HG03196 (cell line): Measurements from ENCODE around the gene MLF2.
"Not testable (repeated sequence)": the region's sequence is repeated elsewhere in the genome, so short reads cannot be mapped to it uniquely, and the experiment has no call there.

ENCODE experiments used
- ATAC-seq: cut with Tn5 transposase; IDR thresholded peaks from one replicate; pipeline ENCODE4 v1.9.1; 2021; ENCODE audit not compliant: unreplicated experiment

The MLF2 gene

DNA sequence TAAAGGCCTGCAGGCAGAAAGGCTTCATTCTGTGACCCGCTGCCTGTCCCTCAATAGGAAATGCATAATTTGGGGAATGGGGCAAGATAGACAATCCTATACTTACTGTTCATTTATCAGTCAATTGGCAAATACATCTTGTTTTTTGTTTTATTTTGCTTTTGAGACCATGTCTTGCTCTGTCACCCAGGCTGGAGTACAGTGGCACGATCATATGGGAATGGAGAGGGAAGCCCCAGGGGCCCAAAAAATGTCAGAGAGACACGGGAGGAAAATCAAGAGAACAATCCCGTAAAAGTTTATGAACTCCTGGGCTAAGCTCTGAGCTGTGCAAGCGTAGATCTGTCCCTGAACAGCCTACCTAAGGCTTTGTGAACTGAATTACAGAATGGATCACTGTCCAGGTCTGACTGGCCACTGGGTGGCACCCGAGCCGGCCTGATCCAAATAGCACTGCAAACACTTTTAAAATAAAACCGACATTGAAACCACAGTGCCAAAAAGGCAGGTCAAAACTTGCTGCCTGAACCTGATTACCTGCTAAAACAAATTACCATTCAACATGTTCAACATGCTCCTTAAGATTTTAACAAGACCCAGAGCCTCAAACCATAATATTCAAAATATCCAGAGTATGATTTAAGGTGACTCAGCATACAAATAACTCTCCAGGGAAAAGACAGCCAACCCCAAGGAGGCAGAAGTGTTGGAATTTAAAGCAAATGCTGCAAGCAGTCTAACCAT is 17.3 kb downstream of the MLF2 start:
- no peak for ATAC-seq

- no peak for ATAC-seq
Measured at GRCh38 chr12:6734506-6735387, 18.2 kb downstream of the MLF2 start.

DNA sequence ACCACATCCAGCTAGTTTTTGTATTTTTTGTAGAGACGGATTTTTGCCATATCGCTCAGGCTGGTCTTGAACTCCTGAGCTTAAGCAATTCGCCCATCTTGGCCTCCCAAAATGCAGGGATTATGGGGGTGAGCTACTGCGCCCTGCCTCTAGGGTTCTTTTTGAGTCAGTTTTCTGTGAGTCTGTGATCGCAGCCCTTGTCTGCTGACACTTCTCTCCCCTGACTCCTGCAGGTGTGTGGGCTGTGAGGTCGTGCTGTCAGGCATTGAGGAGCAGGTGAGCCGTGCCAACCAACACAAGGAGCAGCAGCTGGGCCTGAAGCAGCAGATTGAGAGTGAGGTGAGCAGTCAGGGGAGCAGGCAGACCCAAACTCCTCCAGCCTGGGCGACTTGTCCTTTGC is 22.8 kb downstream of the MLF2 start:
- no peak for ATAC-seq

DNA sequence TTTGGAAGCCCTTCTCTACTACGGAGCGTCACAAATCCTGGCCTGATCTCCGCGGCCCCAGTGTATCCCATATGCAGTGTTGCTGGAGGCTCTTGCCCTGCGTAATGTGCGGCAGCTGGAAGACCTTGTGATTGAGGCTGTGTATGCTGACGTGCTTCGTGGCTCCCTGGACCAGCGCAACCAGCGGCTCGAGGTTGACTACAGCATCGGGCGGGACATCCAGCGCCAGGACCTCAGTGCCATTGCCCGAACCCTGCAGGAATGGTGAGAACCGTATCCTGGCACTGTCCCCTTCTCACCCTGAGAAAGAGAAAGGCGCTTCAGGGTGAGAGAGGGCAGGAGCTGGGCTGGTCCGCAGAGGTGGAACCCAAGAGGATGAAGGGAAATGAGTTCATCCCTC is 23.8 kb downstream of the MLF2 start:
- no peak for ATAC-seq

DNA sequence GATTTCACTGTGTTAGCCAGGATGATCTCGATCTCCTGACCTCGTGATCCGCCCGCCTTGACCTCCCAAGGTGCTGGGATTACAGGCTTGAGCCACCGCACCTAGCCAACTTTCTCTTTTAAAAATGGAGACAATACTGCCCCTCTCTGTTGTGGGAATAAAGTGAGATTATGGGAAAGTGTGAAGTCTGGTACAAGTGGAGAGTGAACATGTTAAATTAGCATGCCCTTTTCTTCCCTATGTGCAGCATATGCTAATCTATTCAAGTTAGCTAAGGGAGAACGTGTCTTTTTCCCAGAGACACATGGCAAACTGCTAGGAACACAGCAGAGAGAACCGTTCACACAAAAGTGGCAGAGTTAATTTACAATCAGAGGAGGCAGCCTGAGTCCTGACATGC is 27.6 kb downstream of the MLF2 start:
- no peak for ATAC-seq

DNA sequence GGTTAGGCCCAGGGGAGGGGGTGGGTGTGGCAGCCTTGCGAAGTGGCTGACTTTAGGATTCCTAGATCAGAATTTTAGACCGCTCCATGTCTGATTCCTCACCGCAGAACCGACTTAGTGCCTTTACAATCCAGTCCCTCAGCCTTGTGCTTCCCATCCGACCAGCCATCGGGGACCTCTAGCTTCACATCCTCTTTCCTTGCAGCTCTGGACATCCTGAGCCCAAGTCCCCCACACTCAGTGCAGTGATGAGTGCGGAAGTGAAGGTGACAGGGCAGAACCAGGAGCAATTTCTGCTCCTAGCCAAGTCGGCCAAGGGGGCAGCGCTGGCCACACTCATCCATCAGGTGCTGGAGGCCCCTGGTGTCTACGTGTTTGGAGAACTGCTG is 28.5 kb downstream of the MLF2 start:
- no peak for ATAC-seq

- ATAC-seq = peak; percentile 93
Measured at GRCh38 chr12:6723607-6724408, 29.1 kb downstream of the MLF2 start, which contains the start of gene COPS7A. Gene COPS7A, plus strand, starts transcription at chr12:6724046. Its CDS starts 611 bp downstream, at chr12:6724657.

GRCh38 chr12:6722863-6723262 is 30.1 kb downstream of the MLF2 start:
- ATAC-seq = no peak

DNA sequence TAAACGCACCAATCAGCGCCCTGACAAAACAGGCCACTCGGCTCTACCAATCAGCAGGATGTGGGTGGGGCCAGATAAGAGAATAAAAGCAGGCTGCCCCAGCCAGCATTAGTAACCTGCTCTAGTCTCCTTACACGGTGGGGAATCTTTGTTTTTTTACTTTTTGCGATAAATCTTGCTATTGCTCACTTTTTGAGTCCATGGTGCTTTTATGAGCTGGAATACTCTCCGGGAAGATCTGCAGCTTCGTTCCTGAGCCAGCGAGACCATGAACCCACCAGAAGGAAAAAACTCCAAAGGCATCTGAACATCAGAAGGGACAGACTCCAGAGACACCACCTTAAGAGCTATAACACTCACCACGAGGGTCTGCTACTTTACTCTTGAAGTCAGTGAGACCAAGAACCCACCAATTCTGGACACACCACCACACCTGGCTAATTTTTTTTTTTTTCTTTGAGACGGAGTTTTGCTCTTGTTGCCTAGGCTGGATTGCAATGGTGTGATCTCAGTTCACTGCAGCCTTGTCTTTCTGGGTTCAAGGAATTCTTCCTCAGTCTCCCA is 36.0 kb downstream of the MLF2 start:
- no peak for ATAC-seq

DNA sequence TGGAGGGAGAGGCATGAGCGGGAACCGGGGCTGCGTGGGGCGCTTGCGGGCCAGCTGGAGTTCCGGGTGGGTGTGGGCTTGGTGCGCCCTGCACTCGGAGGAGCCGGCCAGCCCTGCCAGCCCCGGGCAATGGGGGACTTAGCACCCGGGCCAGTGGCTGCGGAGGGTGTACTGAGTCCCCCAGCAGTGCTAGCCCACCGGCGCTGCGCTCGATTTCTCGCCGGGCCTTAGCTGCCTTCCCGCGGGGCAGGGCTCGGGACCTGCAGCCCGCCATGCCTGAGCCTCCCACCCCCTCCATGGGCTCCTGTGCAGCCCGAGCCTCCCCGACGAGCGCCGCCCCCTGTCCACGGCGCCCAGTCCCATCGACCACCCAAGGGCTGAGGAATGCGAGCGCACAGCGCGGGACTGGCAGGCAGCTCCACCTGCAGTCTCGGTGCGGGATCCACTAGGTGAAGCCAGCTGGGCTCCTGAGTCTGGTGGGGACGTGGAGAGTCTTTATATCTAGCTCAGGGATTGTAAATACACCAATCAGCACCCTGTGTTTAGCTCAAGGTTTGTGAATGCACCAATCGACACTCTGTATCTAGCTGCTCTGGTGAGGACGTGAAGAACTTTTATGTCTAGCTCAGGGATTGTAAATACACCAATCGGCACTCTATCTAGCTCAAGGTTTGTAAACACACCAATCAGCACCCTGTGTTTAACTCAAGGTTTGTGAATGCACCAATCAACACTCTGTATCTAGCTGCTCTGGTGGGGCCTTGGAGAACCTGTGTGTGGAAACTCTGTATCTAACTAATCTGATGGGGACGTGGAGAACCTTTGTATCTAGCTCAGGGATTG is 36.7 kb downstream of the MLF2 start:
- ATAC-seq = not testable (repeated sequence)

GRCh38 chr12:6708960-6709394 is 44.0 kb downstream of the MLF2 start:
- ATAC-seq = no peak

GRCh38 chr12:6708351-6708750 is 44.6 kb downstream of the MLF2 start:
- not testable (repeated sequence) for ATAC-seq

DNA sequence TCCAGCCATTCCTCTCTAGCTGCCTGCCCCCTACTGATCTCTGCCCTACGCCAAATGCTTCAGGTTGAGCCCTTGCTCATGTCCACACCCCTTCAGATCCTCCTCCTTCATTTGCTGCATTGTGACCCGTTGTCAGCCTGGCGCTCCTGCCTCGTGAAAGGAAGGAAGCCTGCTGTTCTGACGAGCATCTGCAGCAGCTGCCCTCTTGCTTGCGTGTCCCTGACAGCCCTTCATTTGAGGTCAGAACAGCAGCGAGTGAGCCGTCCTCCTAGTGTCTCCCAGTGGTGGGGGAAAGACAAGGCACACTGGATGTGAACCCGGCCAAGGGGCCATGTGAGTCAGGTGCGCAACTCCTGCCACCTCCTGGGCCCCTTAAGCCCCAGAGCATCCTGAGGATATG is 49.3 kb downstream of the MLF2 start:
- ATAC-seq = no peak

GRCh38 chr12:6701078-6701768 is 51.7 kb downstream of the MLF2 start:
- no peak for ATAC-seq

DNA sequence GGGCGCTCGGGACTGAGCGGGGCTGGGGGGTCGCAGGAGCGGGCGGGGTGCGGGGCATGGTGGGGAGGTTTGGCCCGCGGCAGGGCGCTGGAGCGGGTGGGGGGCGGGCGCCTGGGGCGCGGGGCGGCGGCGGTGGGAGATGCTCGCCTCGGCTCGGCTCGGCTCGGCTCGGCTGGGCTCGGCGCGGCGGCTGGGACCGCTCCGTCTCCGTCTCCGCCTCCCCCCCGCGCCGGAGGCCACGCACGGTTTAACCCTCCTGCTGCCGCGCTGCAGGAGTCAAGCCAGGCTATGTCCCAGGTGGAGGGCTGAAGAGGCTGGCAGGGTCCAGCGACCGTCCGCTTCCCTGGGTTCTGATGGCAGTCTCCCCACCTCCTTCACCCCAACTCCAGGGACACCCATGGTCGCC is 52.3 kb downstream of the MLF2 start, which contains the start of gene PIANP:
PIANP (minus strand) TSS at position 170 of the 406 bp plus-strand sequence. CDS start 2,754 bp downstream, outside the sequence.
- ATAC-seq = no peak

DNA sequence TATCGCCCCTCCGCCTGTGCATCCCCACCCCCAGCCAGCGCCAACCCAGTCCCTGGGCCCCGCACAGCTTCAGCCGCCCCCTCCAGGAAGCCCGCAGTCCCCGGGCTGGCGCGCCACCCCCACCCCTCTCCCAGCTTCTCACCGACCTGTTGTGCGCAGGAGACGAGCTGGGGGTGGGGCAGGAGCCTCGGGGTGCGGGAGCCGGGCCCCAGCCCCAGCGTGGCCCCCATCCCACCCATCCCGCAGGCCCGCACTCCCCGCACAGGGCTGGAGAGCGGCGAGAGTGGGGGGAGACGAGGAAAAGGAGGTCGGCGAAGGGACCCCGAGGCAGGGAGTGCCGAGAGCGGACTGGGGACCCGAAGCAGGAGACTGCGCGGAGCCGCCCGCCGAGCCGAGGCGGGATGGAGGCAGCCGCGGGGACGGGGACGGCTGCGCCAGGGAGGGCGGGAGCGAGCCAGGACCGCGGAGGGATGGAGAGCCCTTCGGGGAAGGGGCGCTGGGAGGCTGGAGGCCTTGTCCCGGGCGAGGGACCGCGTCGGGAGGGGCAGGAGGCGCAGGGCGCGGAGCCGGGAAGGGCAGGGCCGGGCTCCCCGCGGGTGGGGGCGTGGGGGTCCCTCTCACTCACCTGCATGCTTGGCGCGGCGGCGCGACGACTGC is 52.8 kb downstream of the MLF2 start:
- no peak for ATAC-seq

DNA sequence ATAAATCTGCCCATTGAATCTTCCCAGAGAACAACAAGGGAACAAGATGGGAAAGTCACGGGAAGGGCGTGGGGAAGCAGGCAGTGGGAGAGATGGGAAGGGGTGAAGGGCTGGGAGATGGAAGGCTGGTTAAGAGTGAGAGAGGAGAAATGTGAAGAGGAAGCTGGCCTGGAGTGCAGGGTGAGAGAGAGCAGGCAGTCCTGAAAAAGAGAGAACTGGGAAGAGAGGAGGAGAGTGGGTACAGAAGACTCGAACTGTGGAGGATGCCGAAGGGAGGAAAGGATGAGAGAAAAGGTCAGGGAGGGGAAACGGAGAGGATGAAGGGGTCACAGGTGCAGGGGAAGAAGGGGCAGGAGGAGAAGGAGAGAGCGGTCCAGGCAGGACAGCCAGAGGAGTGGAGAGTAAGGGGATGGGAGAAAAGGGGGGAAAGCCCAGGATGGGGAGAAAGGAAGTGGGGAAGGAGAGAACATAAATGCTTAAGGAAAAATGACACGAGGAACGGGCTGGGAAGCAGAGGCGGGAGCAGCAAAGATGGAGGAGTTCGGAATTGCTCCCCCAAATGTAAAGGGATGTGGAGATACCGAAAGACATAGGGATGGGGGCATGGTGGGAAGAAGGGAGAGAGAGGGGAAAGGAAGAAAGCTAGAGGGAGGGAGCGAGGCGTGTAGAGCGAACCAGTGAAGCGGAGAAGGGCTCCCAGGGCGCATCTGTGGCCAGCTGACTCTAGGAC is 53.5 kb downstream of the MLF2 start:
- no peak for ATAC-seq
